Caco-2 (cell line): ENCODE results near the gene SEBOX. TPM values are rescaled to one million over a fixed set of nuclear protein-coding genes. Genes with fewer than 3 reads are reported as not detected.
A peak's percentile ranks its signal among the peaks of the same experiment; 100 is the strongest.

ENCODE experiments used
- BruUV-seq: library from RNA; stranded (reverse); fragments of 400-500 nt; replicated peaks from 2 replicates; lab custom pipeline; 2021; lab: Mats Ljungman, UMichigan
- CTCF ChIA-PET: fragments of 300-600 bp; sonication (Branson Sonifier 250); formaldehyde crosslinking; loops from one replicate; lab custom pipeline; 2022; ENCODE audit warnings: antibody characterized with exemption; lab: Charles Lee
- POLR2A ChIA-PET: fragments of 300-600 bp; sonication (Branson Sonifier 250); formaldehyde crosslinking; loops from one replicate; lab custom pipeline; 2022; ENCODE audit warnings: antibody characterized with exemption; lab: Charles Lee
- DNase-seq, 2 experiments: peaks; one replicate each; pipeline versions ENCODE4 v3.0.0 to v3.0.0-alpha.2; 2020 to 2022
- H3K27me3 ChIP-seq: replicated peaks from 2 replicates; pipeline ENCODE4 v1.6.0; 2011; ENCODE audit warnings: low read length; ENCODE audit not compliant: control insufficient read depth, insufficient read depth
- H3K36me3 ChIP-seq: 2 replicates; pipeline ENCODE4 v1.5.1; 2011; ENCODE audit warnings: low read length; ENCODE audit not compliant: control insufficient read depth, insufficient read depth
- H3K4me1 ChIP-seq: fragments of 250-450 bp; sonication (Bioruptor Pico); 2 replicates; pipeline ENCODE4 v1.5.1; 2020; ENCODE audit warnings: mild to moderate bottlenecking
- H3K4me3 ChIP-seq: 2 replicates; pipeline ENCODE4 v1.5.1; 2011; ENCODE audit warnings: low read depth, mild to moderate bottlenecking, control low read depth, low read length
- H3K9me3 ChIP-seq: fragments of 250-450 bp; sonication (Bioruptor Pico); 2 replicates; pipeline ENCODE4 v1.5.1; 2020; ENCODE audit warnings: mild to moderate bottlenecking, moderate library complexity
- H3K27ac Mint-ChIP-seq: one replicate; pipeline ENCODE4 v1.8.0; 2022; ENCODE audit warnings: mixed read lengths; ENCODE audit not compliant: unreplicated experiment
- H3K27me3 Mint-ChIP-seq: one replicate; pipeline ENCODE4 v1.8.0; 2022; ENCODE audit warnings: mixed read lengths; ENCODE audit not compliant: insufficient read depth, unreplicated experiment
- H3K36me3 Mint-ChIP-seq: one replicate; pipeline ENCODE4 v1.8.0; 2022; ENCODE audit warnings: mild to moderate bottlenecking, mixed read lengths; ENCODE audit not compliant: insufficient read depth, unreplicated experiment
- H3K4me1 Mint-ChIP-seq: one replicate; pipeline ENCODE4 v1.8.0; 2022; ENCODE audit warnings: low read depth, mixed read lengths; ENCODE audit not compliant: unreplicated experiment
- H3K4me3 Mint-ChIP-seq: one replicate; pipeline ENCODE4 v1.8.0; 2022; ENCODE audit warnings: mild to moderate bottlenecking, moderate library complexity, mixed read lengths; ENCODE audit not compliant: unreplicated experiment
- H3K9me3 Mint-ChIP-seq: one replicate; pipeline ENCODE4 v1.8.0; 2022; ENCODE audit warnings: mixed read lengths; ENCODE audit not compliant: unreplicated experiment
- CTCF ChIP-seq, 2 experiments: fragments of 200-600 bp in 1 of 2; IDR thresholded peaks; 1 replicate in 1 of 2; 2 replicates in 1 of 2; pipeline versions ENCODE4 v1.5.1 to v1.8.0; 2011 to 2022; ENCODE audit warnings: antibody characterized with exemption in 1 of 2, control low read depth in 1 of 2, inconsistent platforms in 1 of 2, low read depth in 1 of 2, low read length in 1 of 2, mild to moderate bottlenecking in 1 of 2, moderate library complexity in 1 of 2; ENCODE audit not compliant: insufficient read depth in 1 of 2, severe bottlenecking in 1 of 2, unreplicated experiment in 1 of 2
- intact Hi-C: fragments of 100-400 bp; cut with micrococcal nuclease; formaldehyde crosslinking; loops from one replicate; pipeline ENCODE4 v1.10.0; 2022; ENCODE audit not compliant: unreplicated experiment
- total RNA-seq: library from RNA; stranded (reverse); gene quantifications from 2 replicates; pipeline ENCODE4 v1.2.3, GENCODE V29; 2022

Gene SEBOX
- total RNA-seq, 1 experiment from 2014 or later: not detected

GRCh38 chr17:28327031-28327607 lies 37.9 kb downstream of the SEBOX start:
- H3K9me3 ChIP-seq: no peaks in the 10 kb centered on the region
- POLR2A ChIA-PET: interaction anchor here (2.8 kb wide), 1 partner anchor 9 kb away, joined by 17 read pairs; the partner anchor contains the start of genes IFT20 and TNFAIP1
- TSS peak; percentile 16 for BruUV-seq
- intact Hi-C loops: loop anchor here (10.0 kb wide), 1 partner anchor 232 kb away; no protein-coding TSS in a partner anchor
- H3K27ac Mint-ChIP-seq: peak overlapping the region; percentile 48
- H3K36me3 Mint-ChIP-seq: peaks cover 79% of the 10 kb centered on the region
- no peak overlapping the region for H3K4me3 Mint-ChIP-seq
- H3K4me3 ChIP-seq: no peak overlapping the region
- CTCF ChIA-PET: interaction anchor here (0.7 kb wide), 1 partner anchor 8 kb away, joined by 6 read pairs; the partner anchor contains the start of genes IFT20 and TNFAIP1
- peaks cover 52% of the 10 kb centered on the region for H3K4me1 ChIP-seq
- no peak for TF ChIP-seq CTCF (IDR thresholded peaks at IDR 0.05; ENCODE audit: insufficient read depth in 1 of 2, low read depth in 1 of 2, low read length in 1 of 2, severe bottlenecking in 1 of 2, unreplicated experiment in 1 of 2)
- H3K36me3 ChIP-seq: peaks cover 19% of the 10 kb centered on the region
- H3K9me3 Mint-ChIP-seq: no peaks in the 10 kb centered on the region
- no peak for DNase-seq
- no peaks in the 10 kb centered on the region for H3K27me3 Mint-ChIP-seq
- H3K27me3 ChIP-seq: no peaks in the 10 kb centered on the region
- H3K4me1 Mint-ChIP-seq: peaks cover 54% of the 10 kb centered on the region

- CTCF ChIA-PET: interaction anchor here (1.3 kb wide), 1 partner anchor 9 kb away, joined by 5 read pairs; the partner anchor contains the start of genes IFT20 and TNFAIP1
- peaks cover 60% of the 10 kb centered on the region for H3K4me1 Mint-ChIP-seq
- POLR2A ChIA-PET: interaction anchor here (0.9 to 2.8 kb wide), 2 partner anchors 10 to 31 kb away, joined by 3 to 17 read pairs; partner anchors contain the start of genes IFT20, POLDIP2 and TNFAIP1
- Histone ChIP-seq H3K9me3 (no peaks in the 10 kb centered on the region), H3K4me3 (no peak overlapping the region), H3K27me3 (no peaks in the 10 kb centered on the region), H3K4me1 (peaks cover 53% of the 10 kb centered on the region), H3K36me3 (peaks cover 15% of the 10 kb centered on the region)
- H3K36me3 Mint-ChIP-seq: peaks cover 78% of the 10 kb centered on the region
- peak in 1 of 2 experiments; percentile 55 for DNase-seq
- BruUV-seq: no TSS peak
- peak overlapping the region; percentile 48 for H3K27ac Mint-ChIP-seq
- TF ChIP-seq CTCF (IDR thresholded peaks at IDR 0.05; ENCODE audit: insufficient read depth in 1 of 2, low read depth in 1 of 2, low read length in 1 of 2, severe bottlenecking in 1 of 2, unreplicated experiment in 1 of 2): no peak
- no peak overlapping the region for H3K4me3 Mint-ChIP-seq
- H3K27me3 Mint-ChIP-seq: no peaks in the 10 kb centered on the region
- H3K9me3 Mint-ChIP-seq: no peaks in the 10 kb centered on the region
- intact Hi-C loops: loop anchor here (10.0 kb wide), 1 partner anchor 231 kb away; no protein-coding TSS in a partner anchor
These were observed 38.9 kb downstream of the SEBOX start for GRCh38 chr17:28326114-28326513.

- no peaks in the 10 kb centered on the region for H3K9me3 Mint-ChIP-seq
- POLR2A ChIA-PET: interaction anchor here (2.8 kb wide), 1 partner anchor 11 kb away, joined by 17 read pairs; the partner anchor contains the start of genes IFT20 and TNFAIP1
- CTCF ChIA-PET: interaction anchor here (1.3 kb wide), 1 partner anchor 10 kb away, joined by 5 read pairs; the partner anchor contains the start of genes IFT20 and TNFAIP1
- H3K36me3 Mint-ChIP-seq: peaks cover 70% of the 10 kb centered on the region
- DNase-seq: no peak
- H3K27me3 Mint-ChIP-seq: no peaks in the 10 kb centered on the region
- TF ChIP-seq CTCF (IDR thresholded peaks at IDR 0.05; ENCODE audit: insufficient read depth in 1 of 2, low read depth in 1 of 2, low read length in 1 of 2, severe bottlenecking in 1 of 2, unreplicated experiment in 1 of 2): no peak
- peak overlapping the region; percentile 48 for H3K27ac Mint-ChIP-seq
- H3K27me3 ChIP-seq: no peaks in the 10 kb centered on the region
- H3K4me1 Mint-ChIP-seq: peaks cover 69% of the 10 kb centered on the region
- no peak overlapping the region for H3K4me3 ChIP-seq
- H3K4me3 Mint-ChIP-seq: no peak overlapping the region
- peaks cover 62% of the 10 kb centered on the region for H3K4me1 ChIP-seq
- peaks cover 17% of the 10 kb centered on the region for H3K36me3 ChIP-seq
- no peaks in the 10 kb centered on the region for H3K9me3 ChIP-seq
- intact Hi-C loops: loop anchor here (10.0 kb wide), 1 partner anchor 230 kb away; no protein-coding TSS in a partner anchor
- no TSS peak for BruUV-seq
These were observed 39.8 kb downstream of the SEBOX start for GRCh38 chr17:28325211-28325610.
